ENCODE data around the gene SPDYE4.

Gene SPDYE4

GRCh38 chr17:8742274-8742673 lies 16.1 kb downstream of the SPDYE4 start:
- no peaks in the 10 kb centered on the region for H3K36me3 ChIP-seq
- no peak overlapping the region for H3K27ac ChIP-seq
- H3K27me3 ChIP-seq (ENCODE audit: insufficient read depth, low read depth, severe bottlenecking): no peaks in the 10 kb centered on the region
- DNase-seq: no peak
- no peaks in the 10 kb centered on the region for H3K9me3 ChIP-seq (ENCODE audit: severe bottlenecking)
- TF ChIP-seq CTCF (IDR thresholded peaks at IDR 0.05; ENCODE audit: low read depth, low read length): no peak
- H3K4me3 ChIP-seq (ENCODE audit: low read depth, low read length): no peak overlapping the region

- no peak overlapping the region for H3K27ac ChIP-seq
- no peaks in the 10 kb centered on the region for H3K27me3 ChIP-seq (ENCODE audit: insufficient read depth, low read depth, severe bottlenecking)
- no peak overlapping the region for H3K4me3 ChIP-seq (ENCODE audit: low read depth, low read length)
- H3K9me3 ChIP-seq (ENCODE audit: severe bottlenecking): no peaks in the 10 kb centered on the region
- no peaks in the 10 kb centered on the region for H3K36me3 ChIP-seq
- no peak for DNase-seq
- no peak for TF ChIP-seq CTCF (IDR thresholded peaks at IDR 0.05; ENCODE audit: low read depth, low read length)
Observed at GRCh38 chr17:8741771-8742170, 16.6 kb downstream of the SPDYE4 start.

GRCh38 chr17:8741366-8741765 lies 17.0 kb downstream of the SPDYE4 start:
- DNase-seq: no peak
- no peak overlapping the region for H3K27ac ChIP-seq
- no peaks in the 10 kb centered on the region for H3K27me3 ChIP-seq (ENCODE audit: insufficient read depth, low read depth, severe bottlenecking)
- no peak overlapping the region for H3K4me3 ChIP-seq (ENCODE audit: low read depth, low read length)
- H3K36me3 ChIP-seq: no peaks in the 10 kb centered on the region
- no peak for TF ChIP-seq CTCF (IDR thresholded peaks at IDR 0.05; ENCODE audit: low read depth, low read length)
- H3K9me3 ChIP-seq (ENCODE audit: severe bottlenecking): no peaks in the 10 kb centered on the region

DNA sequence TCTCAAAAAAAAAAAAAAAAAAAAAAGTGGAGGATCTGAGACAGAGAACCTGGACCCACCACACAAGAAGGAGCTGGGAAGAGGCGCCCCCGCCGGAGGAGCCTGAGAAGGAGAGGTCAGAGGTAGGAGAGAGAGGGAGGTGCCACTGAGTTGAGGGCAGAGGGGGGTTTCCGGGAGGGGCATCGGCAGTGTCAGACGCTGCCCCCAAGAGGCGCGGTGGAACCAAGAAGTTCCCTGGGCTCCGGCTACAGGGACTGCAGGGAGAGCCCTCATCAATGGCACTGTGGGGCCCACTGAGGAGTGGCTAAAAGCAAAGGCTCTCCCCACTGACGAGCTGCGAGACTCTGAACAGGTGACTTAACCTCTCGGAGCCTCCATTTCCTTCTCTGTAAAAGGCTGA lies 17.9 kb downstream of the SPDYE4 start:
- DNase-seq: peak; percentile 53
- no peak overlapping the region for H3K27ac ChIP-seq

GRCh38 chr17:8739097-8739496 lies 19.2 kb downstream of the SPDYE4 start:
- Histone ChIP-seq H3K27me3 (ENCODE audit: insufficient read depth, low read depth, severe bottlenecking) (no peaks in the 10 kb centered on the region), H3K27ac (no peak overlapping the region), H3K4me3 (ENCODE audit: low read depth, low read length) (no peak overlapping the region), H3K36me3 (no peaks in the 10 kb centered on the region), H3K9me3 (ENCODE audit: severe bottlenecking) (no peaks in the 10 kb centered on the region)
- DNase-seq: no peak
- TF ChIP-seq CTCF (IDR thresholded peaks at IDR 0.05; ENCODE audit: low read depth, low read length): no peak

More for the DNA sequence above, 17.9 kb downstream of the SPDYE4 start:
- no peaks in the 10 kb centered on the region for H3K27me3 ChIP-seq (ENCODE audit: insufficient read depth, low read depth, severe bottlenecking)
- TF ChIP-seq CTCF (IDR thresholded peaks at IDR 0.05; ENCODE audit: low read depth, low read length): peak; percentile 49
- H3K36me3 ChIP-seq: no peaks in the 10 kb centered on the region
- no peaks in the 10 kb centered on the region for H3K9me3 ChIP-seq (ENCODE audit: severe bottlenecking)
- H3K4me3 ChIP-seq (ENCODE audit: low read depth, low read length): no peak overlapping the region

GRCh38 chr17:8736796-8737195 lies 21.6 kb downstream of the SPDYE4 start:
- Histone ChIP-seq H3K36me3 (no peaks in the 10 kb centered on the region), H3K27me3 (ENCODE audit: insufficient read depth, low read depth, severe bottlenecking) (no peaks in the 10 kb centered on the region)

More at GRCh38 chr17:8736796-8737195, 21.6 kb downstream of the SPDYE4 start:
- Histone ChIP-seq H3K27ac (no peak overlapping the region), H3K4me3 (ENCODE audit: low read depth, low read length) (no peak overlapping the region), H3K9me3 (ENCODE audit: severe bottlenecking) (no peaks in the 10 kb centered on the region)
- TF ChIP-seq CTCF (IDR thresholded peaks at IDR 0.05; ENCODE audit: low read depth, low read length): no peak
- DNase-seq: no peak

All from WERI-Rb-1 (cell line).